GM12874 (cell line): ENCODE data around the gene FRMD8.

Source experiments
- TF ChIP-seq, protein P1 (sequence below): IDR thresholded peaks from 2 replicates; pipeline ENCODE4 v1.5.1; 2011; ENCODE audit warnings: low read depth, mild to moderate bottlenecking, control low read depth, low read length, moderate library complexity; ENCODE audit not compliant: insufficient read depth

Gene FRMD8

DNA sequence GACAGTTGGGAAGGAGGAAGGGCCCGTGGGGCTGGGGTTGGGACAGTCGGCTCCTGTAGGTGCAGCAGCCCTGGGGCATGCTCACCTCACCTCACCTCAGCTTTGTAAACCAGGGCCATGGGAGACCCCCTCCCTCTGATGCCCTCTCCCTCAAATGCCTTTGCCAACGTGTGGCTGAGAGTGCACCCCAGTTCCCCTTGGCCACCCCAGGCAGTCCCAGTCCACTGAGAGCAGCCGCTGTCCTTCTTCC, 31.9 kb downstream of the FRMD8 start:
- TF ChIP-seq, protein P1, sequence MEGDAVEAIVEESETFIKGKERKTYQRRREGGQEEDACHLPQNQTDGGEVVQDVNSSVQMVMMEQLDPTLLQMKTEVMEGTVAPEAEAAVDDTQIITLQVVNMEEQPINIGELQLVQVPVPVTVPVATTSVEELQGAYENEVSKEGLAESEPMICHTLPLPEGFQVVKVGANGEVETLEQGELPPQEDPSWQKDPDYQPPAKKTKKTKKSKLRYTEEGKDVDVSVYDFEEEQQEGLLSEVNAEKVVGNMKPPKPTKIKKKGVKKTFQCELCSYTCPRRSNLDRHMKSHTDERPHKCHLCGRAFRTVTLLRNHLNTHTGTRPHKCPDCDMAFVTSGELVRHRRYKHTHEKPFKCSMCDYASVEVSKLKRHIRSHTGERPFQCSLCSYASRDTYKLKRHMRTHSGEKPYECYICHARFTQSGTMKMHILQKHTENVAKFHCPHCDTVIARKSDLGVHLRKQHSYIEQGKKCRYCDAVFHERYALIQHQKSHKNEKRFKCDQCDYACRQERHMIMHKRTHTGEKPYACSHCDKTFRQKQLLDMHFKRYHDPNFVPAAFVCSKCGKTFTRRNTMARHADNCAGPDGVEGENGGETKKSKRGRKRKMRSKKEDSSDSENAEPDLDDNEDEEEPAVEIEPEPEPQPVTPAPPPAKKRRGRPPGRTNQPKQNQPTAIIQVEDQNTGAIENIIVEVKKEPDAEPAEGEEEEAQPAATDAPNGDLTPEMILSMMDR = no peak

DNA sequence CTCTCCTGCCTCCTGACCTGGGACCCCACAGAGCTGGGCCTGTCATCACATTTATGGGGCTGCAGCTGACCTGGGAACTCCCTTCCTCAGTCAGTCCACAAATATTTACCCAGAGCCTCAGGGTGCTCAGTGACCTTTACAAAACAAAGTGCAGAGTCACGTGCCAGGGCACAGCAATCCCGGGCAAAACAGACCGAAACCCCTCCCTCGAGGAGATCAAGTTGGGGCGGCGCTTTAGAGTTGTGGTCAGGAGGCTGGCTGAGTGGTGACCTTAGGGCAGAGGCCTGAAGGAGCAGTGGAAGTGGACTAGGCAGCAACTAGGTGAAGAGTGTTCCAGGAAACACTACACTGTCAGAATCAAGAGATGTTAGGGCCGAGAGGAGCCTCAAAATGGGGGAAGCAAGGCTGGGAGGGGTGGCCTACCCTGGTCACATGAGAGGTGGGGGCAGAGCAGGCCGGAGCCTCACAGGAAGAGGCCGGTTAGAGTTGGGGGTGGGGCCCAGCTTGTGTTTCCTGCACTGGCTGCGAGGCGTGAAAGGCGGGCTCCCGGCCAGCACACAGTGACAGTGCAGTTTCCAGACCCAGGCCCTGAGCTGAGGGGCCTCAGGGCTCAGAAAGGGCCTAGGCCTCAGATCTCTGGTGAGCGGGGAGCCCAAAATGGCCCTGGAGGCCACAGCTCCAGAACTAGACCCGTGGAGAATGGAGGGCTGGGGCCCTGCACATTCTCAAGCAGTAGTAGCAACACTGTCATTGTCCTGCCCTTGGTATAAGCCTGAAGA, 32.4 kb downstream of the FRMD8 start:
- TF ChIP-seq, protein P1 = no peak

DNA sequence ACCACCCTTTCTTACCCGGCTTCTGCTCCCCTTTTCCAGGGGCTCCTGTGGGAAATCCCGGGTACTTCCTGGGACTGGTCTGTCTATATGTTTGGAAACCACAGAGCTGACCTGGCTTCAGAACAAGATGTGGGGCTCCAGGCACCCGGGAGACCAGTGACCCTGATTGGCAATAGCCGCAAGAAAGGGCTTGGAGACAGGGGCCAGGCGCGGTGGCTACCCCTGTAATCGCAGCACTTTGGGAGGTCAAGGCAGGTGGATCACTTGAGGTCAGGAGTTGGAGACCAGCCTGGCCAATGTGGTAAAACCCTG, 33.0 kb downstream of the FRMD8 start:
- TF ChIP-seq, protein P1 = no peak

DNA sequence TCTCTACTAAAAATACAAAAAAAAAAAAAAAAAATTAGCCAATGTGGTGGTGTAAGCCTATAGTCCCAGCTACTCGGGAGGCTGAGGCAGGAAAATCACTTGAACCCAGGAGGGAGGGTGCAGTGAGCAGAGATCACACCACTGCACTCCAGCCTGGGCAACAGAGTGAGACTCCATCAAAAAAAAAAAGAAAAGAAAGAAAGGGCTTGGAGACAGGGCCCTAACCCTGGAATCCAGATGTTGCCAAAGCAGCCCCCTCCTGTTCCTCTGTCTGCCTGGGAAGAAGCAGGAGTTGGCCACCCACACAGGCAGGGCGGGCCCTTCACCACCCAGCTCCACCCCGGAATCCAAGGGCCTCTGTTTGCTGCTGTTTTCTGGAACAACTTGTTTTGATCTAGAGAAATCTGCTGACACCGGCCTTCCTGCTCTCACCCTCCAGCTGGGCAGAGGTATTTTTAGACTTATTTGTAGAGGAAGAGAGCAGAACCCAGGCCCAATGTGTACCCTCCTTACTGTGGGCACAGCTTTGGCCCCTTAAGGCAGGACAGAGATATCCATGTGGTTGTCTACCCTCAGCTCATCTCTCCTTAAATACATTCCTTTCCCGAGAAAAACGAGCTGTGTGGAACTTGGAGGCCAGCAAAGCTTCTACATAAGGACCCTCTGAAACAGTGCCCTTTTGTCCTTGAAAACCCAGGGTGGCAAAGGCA, 33.5 kb downstream of the FRMD8 start:
- TF ChIP-seq, protein P1 = no peak

DNA sequence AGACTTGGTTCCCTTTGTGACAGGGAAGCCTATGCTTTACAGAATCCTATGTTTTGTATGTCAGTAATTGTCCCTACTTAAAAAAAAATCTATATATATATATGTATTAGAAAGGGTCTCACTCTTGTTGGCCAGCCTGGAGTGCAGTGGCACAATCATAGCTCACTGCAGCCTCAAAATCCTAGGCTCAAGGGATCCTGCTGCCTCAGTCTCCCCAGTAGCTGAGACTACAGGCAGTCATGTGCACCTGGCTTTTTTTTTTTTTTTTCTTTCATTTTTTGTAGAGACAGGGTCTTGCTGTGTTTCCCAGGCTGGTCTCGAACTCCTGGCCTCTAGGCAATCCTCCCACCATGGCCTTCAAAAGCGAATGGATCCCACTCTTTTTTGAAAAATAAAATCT, 34.1 kb downstream of the FRMD8 start:
- TF ChIP-seq, protein P1 = no peak

DNA sequence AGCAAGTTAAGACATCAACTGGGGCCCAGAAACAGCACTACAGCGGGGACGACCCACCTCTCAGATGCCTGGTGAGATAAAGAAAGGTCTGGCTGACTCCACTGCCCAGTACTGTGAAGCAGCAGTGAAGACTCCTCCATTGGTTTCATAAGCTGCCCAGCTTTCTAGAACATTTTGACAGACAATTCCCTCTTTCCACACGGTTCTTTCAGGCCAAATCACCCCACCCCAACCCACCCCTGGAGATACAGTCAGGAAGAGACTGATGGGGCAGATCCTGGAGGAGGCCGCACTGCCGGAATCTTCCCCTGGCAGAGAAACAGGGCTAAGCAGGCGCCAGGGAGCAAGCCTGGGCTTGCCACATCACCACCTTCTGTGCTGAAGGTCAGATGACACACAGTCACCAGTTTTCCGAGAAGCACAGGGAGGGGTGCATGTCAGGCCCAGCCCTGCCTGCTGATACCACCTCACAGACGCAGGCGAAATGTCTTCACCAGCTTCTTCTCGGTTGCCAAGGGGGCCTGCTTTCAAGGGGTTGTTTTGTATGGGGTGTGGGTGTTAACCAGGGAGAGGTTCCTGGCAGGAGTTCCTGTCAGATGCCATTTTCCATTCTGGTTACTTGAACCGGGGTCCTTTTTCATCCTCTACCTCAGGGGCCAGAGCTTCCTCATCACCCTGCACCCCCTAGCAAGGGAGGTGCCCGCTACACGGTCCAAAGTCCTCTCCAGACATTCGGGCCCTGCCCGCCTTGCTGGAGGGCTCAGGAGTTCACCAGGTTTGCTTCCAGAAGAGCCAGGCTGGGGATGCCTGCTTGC, 34.7 kb downstream of the FRMD8 start:
- TF ChIP-seq, protein P1 = no peak
